ENCODE measurements around the gene EFHD2.
"Not testable (repeated sequence)": the region's sequence is repeated elsewhere in the genome, so short reads cannot be mapped to it uniquely, and the experiment has no call there.

The EFHD2 gene

DNA sequence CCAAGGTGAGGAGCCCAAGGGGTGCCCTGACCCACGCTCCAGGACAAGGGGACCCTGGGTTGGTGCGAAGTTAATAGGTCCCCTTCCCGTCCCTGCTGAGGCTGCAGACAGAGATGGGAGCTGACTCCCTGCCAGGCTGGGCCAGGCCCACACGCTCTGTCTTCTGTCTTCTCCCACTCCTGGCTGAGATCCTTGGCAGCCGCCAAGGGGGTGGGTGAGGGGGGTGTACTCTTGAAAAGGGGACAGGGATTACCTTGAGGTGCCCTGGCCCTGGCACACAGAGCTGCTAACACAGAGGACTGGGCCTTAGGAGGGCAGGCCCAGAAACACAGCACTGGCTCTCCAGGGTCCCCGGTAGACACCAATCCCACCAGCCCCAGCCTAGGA lies 17.6 kb downstream of the EFHD2 start:
- TF ChIP-seq, protein P1, sequence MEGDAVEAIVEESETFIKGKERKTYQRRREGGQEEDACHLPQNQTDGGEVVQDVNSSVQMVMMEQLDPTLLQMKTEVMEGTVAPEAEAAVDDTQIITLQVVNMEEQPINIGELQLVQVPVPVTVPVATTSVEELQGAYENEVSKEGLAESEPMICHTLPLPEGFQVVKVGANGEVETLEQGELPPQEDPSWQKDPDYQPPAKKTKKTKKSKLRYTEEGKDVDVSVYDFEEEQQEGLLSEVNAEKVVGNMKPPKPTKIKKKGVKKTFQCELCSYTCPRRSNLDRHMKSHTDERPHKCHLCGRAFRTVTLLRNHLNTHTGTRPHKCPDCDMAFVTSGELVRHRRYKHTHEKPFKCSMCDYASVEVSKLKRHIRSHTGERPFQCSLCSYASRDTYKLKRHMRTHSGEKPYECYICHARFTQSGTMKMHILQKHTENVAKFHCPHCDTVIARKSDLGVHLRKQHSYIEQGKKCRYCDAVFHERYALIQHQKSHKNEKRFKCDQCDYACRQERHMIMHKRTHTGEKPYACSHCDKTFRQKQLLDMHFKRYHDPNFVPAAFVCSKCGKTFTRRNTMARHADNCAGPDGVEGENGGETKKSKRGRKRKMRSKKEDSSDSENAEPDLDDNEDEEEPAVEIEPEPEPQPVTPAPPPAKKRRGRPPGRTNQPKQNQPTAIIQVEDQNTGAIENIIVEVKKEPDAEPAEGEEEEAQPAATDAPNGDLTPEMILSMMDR (IDR thresholded peaks at IDR 0.05; ENCODE audit: insufficient read depth, low read depth, low read length, missing control alignments): no peak
- H3K4me3 ChIP-seq (ENCODE audit: low read length): no peak overlapping the region
- no peak for DNase-seq (ENCODE audit: low read depth)

DNA sequence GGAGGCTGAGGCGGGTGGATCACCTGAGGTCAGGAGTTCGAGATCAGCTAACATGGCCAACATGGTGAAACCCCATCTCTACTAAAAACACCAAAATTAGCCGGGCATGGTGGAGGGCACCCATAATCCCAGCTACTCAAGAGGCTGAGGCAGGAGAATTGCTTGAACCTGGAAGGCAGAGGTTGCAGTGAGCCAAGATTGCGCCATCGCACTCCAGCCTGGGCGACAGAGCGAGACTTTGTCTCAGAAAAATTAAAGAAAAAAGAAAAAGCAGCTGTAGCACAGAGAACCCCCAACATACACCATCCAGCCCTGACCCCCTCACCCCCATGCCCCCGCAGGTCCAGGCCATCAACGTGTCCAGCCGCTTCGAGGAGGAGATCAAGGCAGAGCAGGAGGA lies 18.6 kb downstream of the EFHD2 start:
- DNase-seq (ENCODE audit: low read depth); H3K4me3 ChIP-seq (ENCODE audit: low read length): not testable (repeated sequence)

DNA sequence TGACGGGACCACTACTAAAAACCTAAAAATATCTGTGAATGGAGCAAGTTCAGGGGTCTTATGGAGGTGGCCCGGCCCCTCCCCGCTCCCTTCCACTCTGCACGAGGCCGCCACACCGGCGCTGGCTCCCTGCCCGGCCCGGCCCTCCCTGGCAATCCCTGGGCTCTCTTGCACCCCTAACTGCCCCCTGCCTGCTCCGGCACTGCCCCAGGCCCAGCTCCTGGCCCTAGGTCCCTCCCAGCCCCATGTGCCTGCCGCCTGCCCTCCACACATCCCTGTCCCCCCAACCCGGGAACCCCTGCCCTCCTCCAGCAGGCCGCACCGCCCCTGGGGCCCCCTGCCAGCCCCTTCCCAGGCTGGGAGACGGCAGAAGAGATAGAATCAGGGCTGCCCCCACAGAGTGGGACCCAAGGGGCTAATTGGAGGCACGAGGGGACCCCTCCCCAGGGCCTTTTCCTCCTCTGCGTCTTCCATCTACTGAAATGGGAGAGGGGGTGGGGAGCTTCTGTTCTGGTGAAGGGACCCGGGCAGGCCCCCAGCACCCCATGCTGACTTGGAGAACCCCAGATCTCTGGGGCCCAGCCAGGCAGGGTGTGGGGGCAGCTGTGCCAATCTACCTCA lies 19.2 kb downstream of the EFHD2 start:
- TF ChIP-seq, protein P1 (IDR thresholded peaks at IDR 0.05; ENCODE audit: insufficient read depth, low read depth, low read length, missing control alignments): no peak
- no peak overlapping the region for H3K4me3 ChIP-seq (ENCODE audit: low read length)
- DNase-seq (ENCODE audit: low read depth): no peak

DNA sequence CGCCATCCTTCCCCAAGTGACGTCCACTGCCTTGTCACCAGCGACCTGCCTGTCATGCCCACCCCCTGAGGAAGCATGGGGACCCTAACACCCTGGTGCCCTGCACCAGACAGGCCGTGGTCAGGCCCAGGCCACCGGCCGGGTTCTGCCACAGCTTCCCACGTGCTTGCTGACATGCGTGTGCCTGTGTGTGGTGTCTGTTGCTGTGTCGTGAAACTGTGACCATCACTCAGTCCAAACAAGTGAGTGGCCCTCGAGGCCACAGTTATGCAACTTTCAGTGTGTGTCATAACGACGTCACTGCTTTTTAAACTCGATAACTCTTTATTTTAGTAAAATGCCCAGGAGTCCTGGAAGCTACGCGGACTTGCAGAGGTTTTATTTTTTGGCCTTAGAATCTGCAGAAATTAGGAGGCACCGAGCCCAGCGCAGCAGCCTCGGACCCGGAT lies 20.0 kb downstream of the EFHD2 start:
- TF ChIP-seq, protein P1 (IDR thresholded peaks at IDR 0.05; ENCODE audit: insufficient read depth, low read depth, low read length, missing control alignments): no peak
- no peak overlapping the region for H3K4me3 ChIP-seq (ENCODE audit: low read length)
- peak; percentile 75 for DNase-seq (ENCODE audit: low read depth)

DNA sequence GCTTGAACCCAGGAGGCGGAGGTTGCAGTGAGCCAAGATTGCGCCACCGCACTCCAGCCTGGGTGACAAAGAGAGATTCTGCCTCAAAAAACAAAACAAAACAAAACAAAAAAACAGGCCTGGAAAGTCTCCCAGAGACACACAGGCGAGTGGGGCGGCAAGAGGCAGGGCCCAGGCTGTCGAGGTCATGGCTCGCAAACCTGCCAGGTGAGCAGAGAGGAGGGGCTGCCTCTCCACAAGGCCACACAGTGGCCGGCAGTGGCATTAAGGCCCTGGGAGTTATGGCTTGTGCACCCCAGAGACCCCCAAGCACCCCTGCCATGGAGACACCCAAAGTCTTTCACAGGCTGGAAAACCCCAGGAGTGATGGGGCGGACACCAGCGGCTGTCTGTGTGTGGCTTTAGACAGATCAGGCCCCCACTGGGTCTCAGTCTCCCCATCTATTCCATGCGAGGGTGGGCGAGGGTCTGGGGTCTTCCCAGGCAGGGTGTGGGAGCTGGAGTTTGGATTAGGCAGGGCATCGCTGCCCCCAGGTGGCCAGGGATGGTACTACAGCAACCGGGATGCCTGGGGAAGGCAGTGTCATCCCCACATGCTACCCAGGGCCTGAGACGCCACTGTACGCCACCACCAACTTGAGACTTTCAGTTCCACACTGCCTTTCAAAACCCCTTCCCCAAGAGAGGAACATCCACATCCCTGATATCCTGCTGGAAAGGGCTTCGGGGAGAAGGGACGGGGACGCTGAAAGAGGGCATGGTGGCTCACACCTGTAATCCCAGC lies 21.3 kb downstream of the EFHD2 start:
- TF ChIP-seq, protein P1 (IDR thresholded peaks at IDR 0.05; ENCODE audit: insufficient read depth, low read depth, low read length, missing control alignments): peak; percentile 90
- peak; percentile 54 for DNase-seq (ENCODE audit: low read depth)
- no peak overlapping the region for H3K4me3 ChIP-seq (ENCODE audit: low read length)

DNA sequence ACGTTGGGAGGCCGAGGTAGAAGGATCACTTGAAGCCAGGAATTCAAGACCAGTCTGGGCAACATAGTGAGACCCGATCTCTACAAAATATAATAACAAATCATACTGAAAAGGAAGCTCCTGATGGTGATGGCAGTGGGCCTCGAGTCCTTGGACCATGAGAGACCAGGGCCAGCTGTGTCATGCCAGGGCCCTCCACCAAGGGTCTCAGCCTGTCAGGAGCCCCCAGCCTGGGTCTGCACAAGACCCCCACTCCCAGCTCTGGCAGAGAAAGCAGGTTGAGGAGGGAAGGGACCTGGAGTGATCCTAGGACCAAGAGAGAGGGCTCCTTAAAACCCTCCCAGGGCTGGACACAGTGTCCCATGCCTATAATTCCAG lies 21.9 kb downstream of the EFHD2 start:
- TF ChIP-seq, protein P1 (IDR thresholded peaks at IDR 0.05; ENCODE audit: insufficient read depth, low read depth, low read length, missing control alignments): no peak
- no peak overlapping the region for H3K4me3 ChIP-seq (ENCODE audit: low read length)
- DNase-seq (ENCODE audit: low read depth): no peak

DNA sequence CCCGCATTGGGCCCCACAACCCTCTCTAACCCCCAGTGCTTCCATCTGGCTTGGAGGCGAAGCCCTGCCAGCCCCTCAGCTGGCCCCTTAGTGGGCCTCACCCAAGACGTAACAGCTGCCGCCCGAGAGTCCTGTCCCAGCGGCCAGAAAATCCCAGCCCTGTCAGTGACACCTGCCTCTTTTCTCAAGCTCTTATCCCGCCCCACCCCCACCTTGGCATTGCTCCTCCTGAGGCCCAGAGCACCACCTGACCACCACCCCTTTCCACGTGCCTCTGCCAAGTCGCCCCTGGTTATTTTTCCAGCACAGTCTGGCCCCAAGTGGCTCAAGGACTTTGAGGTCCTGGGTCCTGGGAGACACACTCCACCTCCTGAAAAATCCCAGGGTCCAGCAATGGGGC lies 22.6 kb downstream of the EFHD2 start:
- TF ChIP-seq, protein P1 (IDR thresholded peaks at IDR 0.05; ENCODE audit: insufficient read depth, low read depth, low read length, missing control alignments): no peak
- no peak for DNase-seq (ENCODE audit: low read depth)
- no peak overlapping the region for H3K4me3 ChIP-seq (ENCODE audit: low read length)

Measured in epithelial cell of esophagus (primary cell).